ENCODE data around the gene EEF1AKMT3.

Gene EEF1AKMT3

DNA sequence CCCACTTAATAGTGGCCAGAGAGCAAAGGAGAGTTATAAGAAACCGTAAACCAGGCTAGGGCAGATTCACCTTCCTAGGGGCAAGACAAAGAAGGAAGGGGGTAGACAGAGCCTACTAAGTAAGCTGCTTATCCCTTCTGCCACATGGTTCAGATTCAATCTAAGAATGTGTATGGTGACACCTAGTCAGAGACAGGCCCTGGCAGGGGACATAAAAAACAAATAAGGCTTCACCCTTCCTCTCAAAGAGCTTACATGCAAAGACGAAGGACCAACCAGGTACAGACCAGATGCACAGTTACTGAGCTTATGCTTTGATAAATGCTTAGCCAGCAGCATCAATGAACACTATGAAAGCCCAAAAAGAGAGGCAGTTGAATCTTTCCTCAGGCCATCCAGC is 10.0 kb upstream of the EEF1AKMT3 start:
- peaks cover 64% of the 10 kb centered on the region for H3K27me3 ChIP-seq (ENCODE audit: insufficient read depth, low read length)
- no peak overlapping the region for H3K4me3 ChIP-seq (ENCODE audit: low read length)
- no peaks in the 10 kb centered on the region for H3K9me3 ChIP-seq (ENCODE audit: insufficient read depth, low read depth, low read length)
- H3K4me1 ChIP-seq (ENCODE audit: insufficient read depth, low read length), result peaks cover 8% of the 10 kb centered on the region
- no peaks in the 10 kb centered on the region for H3K36me3 ChIP-seq (ENCODE audit: insufficient read depth, low read length)
- 93% methylated on average over 2 of the region's 2 CpGs for WGBS
- no peak overlapping the region for H3K9ac ChIP-seq (ENCODE audit: low read depth, low read length)
- no peak overlapping the region for H3K27ac ChIP-seq (ENCODE audit: low read depth, low read length)

DNA sequence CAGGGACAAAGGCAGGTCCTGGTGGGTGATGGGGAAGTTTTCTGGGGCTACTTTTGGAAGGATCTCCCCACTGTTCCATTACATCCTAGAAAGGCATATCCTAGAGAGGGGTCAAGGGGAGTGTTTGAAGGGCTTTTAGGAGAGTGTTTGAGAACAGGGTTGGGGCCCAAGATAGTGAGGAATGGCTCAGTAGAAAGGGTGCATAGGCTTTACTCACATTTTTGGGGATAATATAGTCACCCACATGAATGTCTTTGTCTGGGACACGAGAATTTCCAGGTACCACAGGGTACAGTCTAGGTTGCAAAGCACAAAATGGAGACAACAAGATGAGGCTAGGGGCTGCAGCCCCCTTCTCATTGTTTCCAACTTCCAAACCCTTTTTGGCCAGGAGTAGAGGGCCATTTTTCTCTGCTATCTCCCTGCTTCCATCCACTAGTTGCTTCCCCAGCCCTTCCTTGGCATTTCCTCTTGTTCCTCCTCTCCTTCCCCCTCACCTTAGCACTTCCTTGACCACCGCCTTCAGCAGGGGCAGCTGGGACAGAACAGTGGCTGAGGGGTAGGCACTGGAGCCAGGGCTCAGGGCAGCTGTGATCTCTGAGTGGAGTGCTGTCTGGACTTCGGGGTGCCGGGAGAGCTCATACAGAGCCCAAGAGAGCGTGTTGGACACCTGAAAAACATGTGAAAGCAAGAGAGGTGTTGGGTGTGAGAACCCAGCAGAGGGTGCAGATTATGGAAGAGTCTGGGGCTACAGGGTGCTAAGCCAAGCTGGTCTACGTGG is 8.3 kb upstream of the EEF1AKMT3 start:
- Histone ChIP-seq H3K9me3 (ENCODE audit: insufficient read depth, low read depth, low read length) (no peaks in the 10 kb centered on the region), H3K4me1 (ENCODE audit: insufficient read depth, low read length) (peaks cover 9% of the 10 kb centered on the region), H3K27ac (ENCODE audit: low read depth, low read length) (no peak overlapping the region), H3K36me3 (ENCODE audit: insufficient read depth, low read length) (peaks cover 14% of the 10 kb centered on the region), H3K4me3 (ENCODE audit: low read length) (peak overlapping the region; percentile 56), H3K27me3 (ENCODE audit: insufficient read depth, low read length) (peaks cover 59% of the 10 kb centered on the region), H3K9ac (ENCODE audit: low read depth, low read length) (no peak overlapping the region)
- 78% methylated on average over 6 of the region's 6 CpGs for WGBS

DNA sequence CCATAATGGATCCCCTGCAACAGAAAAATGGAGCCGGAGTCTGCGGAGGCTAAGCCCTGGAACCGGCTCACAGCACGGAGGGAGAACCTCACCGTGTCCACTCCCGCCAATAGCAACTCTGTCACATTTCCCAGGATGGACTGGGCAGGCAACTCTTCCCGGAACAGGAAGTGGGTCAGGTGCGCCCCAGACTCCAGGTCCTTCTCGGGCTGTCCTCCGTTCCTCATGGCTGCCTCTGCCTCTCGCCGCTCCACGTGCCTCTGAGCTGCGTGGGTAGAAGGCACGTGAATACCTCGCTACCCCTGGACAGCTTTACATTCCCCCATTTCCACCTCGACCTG is 7.8 kb upstream of the EEF1AKMT3 start:
- H3K9me3 ChIP-seq (ENCODE audit: insufficient read depth, low read depth, low read length), result no peaks in the 10 kb centered on the region
- peak overlapping the region; percentile 56 for H3K4me3 ChIP-seq (ENCODE audit: low read length)
- 23% methylated on average over 17 of the region's 17 CpGs for WGBS
- no peak overlapping the region for H3K27ac ChIP-seq (ENCODE audit: low read depth, low read length)
- H3K4me1 ChIP-seq (ENCODE audit: insufficient read depth, low read length), result peaks cover 9% of the 10 kb centered on the region
- peaks cover 59% of the 10 kb centered on the region for H3K27me3 ChIP-seq (ENCODE audit: insufficient read depth, low read length)
- H3K9ac ChIP-seq (ENCODE audit: low read depth, low read length), result peak overlapping the region; percentile 11
- peaks cover 19% of the 10 kb centered on the region for H3K36me3 ChIP-seq (ENCODE audit: insufficient read depth, low read length)

DNA sequence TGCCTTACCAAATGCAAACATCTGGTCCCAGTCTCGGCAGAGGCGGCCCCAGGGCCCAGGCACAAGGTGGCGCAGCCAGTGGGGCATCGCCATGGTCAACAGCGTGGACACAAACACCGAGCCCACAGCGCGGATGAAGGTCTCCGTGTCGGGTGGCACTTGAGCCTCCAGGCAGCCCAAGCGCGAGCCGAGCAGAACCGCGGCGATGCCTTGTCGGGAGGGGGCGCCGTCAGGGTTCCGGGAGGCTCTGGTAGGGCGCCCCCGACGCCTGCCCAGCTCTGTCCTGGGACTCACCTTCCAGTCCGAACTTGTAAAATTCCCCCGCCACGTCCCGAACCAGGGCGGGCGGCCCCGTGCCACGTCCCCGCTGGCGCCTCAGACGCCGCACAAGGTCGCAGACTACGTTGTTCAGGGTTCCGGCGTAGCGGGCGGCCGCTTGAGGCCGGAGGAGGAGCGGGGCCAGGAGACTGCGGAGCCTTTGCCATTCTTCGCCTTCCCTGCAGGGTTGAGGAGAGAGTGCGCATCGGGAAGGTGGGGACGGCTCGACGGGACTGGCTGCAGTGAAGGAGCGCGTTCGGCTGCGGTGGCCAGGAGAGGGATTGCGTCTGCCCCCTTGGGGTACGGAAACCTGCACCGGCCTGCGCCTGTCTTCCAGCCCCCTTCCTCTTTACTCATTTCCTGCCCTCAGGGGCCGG is 7.3 kb upstream of the EEF1AKMT3 start:
- H3K27ac ChIP-seq (ENCODE audit: low read depth, low read length), result no peak overlapping the region
- 1% methylated on average over 60 of the region's 60 CpGs for WGBS
- H3K9me3 ChIP-seq (ENCODE audit: insufficient read depth, low read depth, low read length), result no peaks in the 10 kb centered on the region
- peaks cover 59% of the 10 kb centered on the region for H3K27me3 ChIP-seq (ENCODE audit: insufficient read depth, low read length)
- H3K4me3 ChIP-seq (ENCODE audit: low read length), result peak overlapping the region; percentile 56
- peaks cover 9% of the 10 kb centered on the region for H3K4me1 ChIP-seq (ENCODE audit: insufficient read depth, low read length)
- H3K36me3 ChIP-seq (ENCODE audit: insufficient read depth, low read length), result peaks cover 24% of the 10 kb centered on the region
- peak overlapping the region; percentile 11 for H3K9ac ChIP-seq (ENCODE audit: low read depth, low read length)

DNA sequence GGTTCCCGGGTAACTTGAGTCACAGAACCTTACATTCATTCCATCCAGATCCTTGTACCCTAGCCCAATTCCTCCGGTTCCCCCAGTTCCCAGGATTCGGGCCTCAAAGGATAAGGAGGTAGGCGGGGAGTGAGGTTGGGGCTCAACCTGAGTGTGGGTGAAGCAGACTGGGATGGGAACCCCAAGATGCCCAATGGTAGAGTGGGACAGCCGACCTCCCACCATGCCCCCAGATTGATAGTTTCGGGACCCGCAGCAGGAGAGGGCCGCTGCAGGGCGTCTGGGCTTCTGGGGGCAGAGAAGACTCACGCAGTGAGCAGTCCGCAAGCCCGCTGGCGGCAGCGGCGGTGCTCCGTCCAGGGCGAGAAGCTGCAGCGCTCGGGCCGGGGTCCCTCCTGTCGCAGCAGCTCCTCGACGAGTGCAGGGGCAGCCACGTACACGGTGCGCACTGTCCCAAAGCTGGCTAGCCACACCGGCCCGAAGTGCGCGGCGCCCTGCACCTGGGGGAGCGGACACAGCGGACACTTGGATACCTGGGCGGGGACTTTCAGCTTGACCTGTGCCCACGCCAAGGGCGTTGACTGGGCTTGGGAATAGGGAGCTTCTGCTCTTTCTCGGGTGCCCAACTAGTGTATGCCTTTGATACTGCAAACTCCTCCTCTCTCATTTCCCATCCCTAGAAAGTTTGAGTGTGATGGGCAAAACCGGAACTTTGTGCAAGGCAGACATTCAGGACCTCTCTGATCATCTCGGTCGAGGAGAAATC is 6.5 kb upstream of the EEF1AKMT3 start:
- Histone ChIP-seq H3K4me3 (ENCODE audit: low read length) (peak overlapping the region; percentile 56), H3K27me3 (ENCODE audit: insufficient read depth, low read length) (peaks cover 59% of the 10 kb centered on the region), H3K4me1 (ENCODE audit: insufficient read depth, low read length) (peaks cover 10% of the 10 kb centered on the region), H3K9me3 (ENCODE audit: insufficient read depth, low read depth, low read length) (no peaks in the 10 kb centered on the region), H3K27ac (ENCODE audit: low read depth, low read length) (no peak overlapping the region), H3K36me3 (ENCODE audit: insufficient read depth, low read length) (peaks cover 31% of the 10 kb centered on the region), H3K9ac (ENCODE audit: low read depth, low read length) (no peak overlapping the region; the same call in 1 of the 2 replicates)
- WGBS, result 4% methylated on average over 40 of the region's 40 CpGs

DNA sequence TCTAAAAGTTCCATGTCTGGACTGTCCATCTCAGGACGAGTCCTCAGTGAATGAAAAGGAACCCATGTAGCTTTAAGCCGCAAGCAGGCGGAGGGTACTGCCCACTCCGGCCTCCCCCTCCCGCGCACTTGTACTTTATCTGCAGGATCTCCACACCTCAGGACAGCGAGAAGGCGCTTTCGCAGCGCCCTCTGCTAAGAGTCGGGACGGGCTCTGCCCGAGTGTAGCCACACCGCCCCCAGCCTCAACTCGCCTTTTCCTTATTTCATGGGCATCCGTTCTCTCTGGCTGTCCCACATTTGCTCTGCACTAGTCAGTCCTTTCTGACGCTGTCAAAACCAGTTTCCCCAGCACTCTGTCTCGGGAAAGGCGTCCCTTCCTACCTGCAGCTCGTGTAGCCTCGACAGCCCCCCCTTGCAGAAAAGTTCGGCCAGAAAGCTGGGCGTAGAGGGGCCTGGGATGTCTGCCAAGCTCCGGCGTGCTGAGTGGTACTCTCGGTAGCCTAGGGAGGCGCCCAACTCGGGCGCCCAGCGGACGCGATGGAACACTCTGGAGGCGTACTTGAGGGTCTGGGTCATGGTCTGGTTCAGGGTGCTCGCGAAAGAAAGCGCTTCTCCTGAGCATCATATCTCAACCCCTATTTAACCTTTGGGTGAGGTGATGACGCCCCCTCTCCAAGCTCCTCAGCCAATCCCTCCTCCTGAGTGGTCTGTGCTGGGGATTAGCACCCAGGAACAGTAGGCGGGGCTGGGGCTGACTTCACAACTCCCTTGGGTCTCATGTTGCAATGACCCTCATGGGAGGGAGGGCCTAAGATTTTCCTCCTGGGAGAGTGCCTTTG is 5.7 kb upstream of the EEF1AKMT3 start, which contains the start of gene CYP27B1:
Gene CYP27B1, minus strand, starts transcription at position 615 of the 841 bp plus-strand sequence. Its CDS starts 37 bp downstream, at position 578.
- Histone ChIP-seq H3K9ac (ENCODE audit: low read depth, low read length) (no peak within 1 kb of the TSS; the same call in 1 of the 2 replicates), H3K36me3 (ENCODE audit: insufficient read depth, low read length) (peaks cover 33% of the 10 kb centered on the region), H3K27me3 (ENCODE audit: insufficient read depth, low read length) (peaks cover 59% of the 10 kb centered on the region), H3K4me3 (ENCODE audit: low read length) (peak within 1 kb of the TSS; percentile 56), H3K9me3 (ENCODE audit: insufficient read depth, low read depth, low read length) (no peaks in the 10 kb centered on the region), H3K27ac (ENCODE audit: low read depth, low read length) (peak within 1 kb of the TSS; percentile 32; the same call in 1 of the 2 replicates), H3K4me1 (ENCODE audit: insufficient read depth, low read length) (peaks cover 15% of the 10 kb centered on the region)
- 5% methylated on average over 38 of the region's 38 CpGs for WGBS

DNA sequence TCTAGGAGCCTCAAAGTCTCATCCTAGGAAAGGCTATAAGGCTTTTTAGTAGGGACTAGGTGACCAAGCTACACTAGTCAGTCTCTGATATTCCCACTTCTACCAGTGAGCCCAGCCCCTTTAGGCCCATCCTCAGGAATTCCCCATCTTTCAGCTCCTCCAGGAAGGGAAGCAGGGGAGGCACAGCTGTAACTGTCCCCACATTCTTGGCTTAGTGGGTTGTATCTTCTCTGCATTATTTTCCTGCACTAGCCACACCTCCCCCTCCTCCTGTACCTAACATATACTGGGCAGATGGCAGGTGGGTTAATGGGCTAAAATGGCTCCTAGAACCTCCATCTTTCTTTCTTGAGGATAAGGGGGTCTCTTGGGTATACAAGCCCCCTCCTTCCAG is 5.1 kb upstream of the EEF1AKMT3 start:
- H3K9ac ChIP-seq (ENCODE audit: low read depth, low read length), result no peak overlapping the region
- peaks cover 15% of the 10 kb centered on the region for H3K4me1 ChIP-seq (ENCODE audit: insufficient read depth, low read length)
- peak overlapping the region; percentile 56; the same call in 1 of the 2 replicates for H3K4me3 ChIP-seq (ENCODE audit: low read length)
- H3K27me3 ChIP-seq (ENCODE audit: insufficient read depth, low read length), result peaks cover 55% of the 10 kb centered on the region
- no peaks in the 10 kb centered on the region for H3K9me3 ChIP-seq (ENCODE audit: insufficient read depth, low read depth, low read length)
- peak overlapping the region; percentile 32; the same call in 1 of the 2 replicates for H3K27ac ChIP-seq (ENCODE audit: low read depth, low read length)
- H3K36me3 ChIP-seq (ENCODE audit: insufficient read depth, low read length), result peaks cover 33% of the 10 kb centered on the region

DNA sequence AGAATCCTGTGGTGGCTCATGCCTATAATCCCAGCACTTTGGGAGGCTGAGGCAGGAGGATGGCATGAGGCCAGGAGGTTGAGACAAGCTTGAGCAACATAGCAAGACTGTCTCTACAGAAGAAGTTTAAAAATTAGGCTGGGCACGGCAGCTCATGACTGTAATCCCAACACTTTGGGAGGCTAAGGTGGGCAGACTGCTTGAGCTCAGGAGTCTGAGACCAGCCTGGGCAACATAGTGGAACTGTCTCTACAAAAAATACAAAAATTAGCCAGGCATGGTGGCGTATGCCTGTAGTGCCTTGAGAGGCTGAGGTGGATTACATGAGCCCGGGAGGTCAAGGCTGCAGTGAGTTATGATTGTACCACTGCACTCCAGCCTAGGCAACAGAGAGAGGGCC is 4.5 kb upstream of the EEF1AKMT3 start:
- H3K9ac ChIP-seq (ENCODE audit: low read depth, low read length), result no peak overlapping the region
- WGBS, result 92% methylated on average over 3 of the region's 3 CpGs
- no peaks in the 10 kb centered on the region for H3K9me3 ChIP-seq (ENCODE audit: insufficient read depth, low read depth, low read length)
- H3K27me3 ChIP-seq (ENCODE audit: insufficient read depth, low read length), result peaks cover 50% of the 10 kb centered on the region
- H3K27ac ChIP-seq (ENCODE audit: low read depth, low read length), result no peak overlapping the region
- H3K36me3 ChIP-seq (ENCODE audit: insufficient read depth, low read length), result peaks cover 33% of the 10 kb centered on the region
- no peak overlapping the region for H3K4me3 ChIP-seq (ENCODE audit: low read length)
- H3K4me1 ChIP-seq (ENCODE audit: insufficient read depth, low read length), result peaks cover 15% of the 10 kb centered on the region

DNA sequence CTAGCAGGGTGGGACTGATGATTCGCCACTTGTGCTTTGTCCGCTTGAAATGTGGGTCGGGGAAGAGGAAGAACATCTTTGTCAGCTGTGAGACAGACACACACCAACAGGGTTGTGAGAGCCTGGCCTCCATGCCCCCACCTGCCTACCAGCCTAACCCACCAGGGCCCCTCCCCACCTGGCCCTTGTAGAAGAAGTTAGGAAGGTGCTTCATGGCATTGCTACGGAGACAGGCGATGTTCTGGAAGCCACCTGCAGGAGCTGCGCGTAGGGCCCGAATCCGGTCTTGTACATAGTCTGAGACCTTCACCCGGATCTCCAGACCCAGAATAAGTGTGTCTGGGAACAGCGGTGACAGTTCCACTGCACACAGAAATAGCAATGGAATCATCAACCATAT is 2.8 kb upstream of the EEF1AKMT3 start:
- H3K9ac ChIP-seq (ENCODE audit: low read depth, low read length), result no peak overlapping the region
- WGBS, result 96% methylated on average over 11 of the region's 11 CpGs
- H3K36me3 ChIP-seq (ENCODE audit: insufficient read depth, low read length), result peaks cover 33% of the 10 kb centered on the region

DNA sequence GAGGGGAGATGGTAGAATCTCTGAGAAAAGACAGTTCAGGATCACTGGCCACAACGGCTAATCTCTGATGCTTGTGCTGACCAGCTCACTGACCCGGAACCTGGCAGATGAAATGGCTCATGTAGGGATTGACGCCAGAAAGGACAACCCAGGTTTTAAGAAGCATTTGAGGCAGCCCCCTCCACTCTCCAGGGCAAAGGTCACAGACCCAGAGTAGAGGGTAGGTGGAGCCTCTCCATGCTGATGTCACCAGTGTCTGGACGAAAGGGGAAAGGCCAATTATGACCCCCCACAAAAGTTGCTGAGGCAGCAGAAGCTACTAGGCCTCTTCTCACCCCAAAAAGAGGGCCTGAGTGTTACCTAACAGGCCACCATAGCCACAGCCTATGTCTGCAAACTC is 1.7 kb upstream of the EEF1AKMT3 start:
- 91% methylated on average over 4 of the region's 4 CpGs for WGBS
- Histone ChIP-seq H3K36me3 (ENCODE audit: insufficient read depth, low read length) (peaks cover 33% of the 10 kb centered on the region), H3K27me3 (ENCODE audit: insufficient read depth, low read length) (peaks cover 32% of the 10 kb centered on the region), H3K4me3 (ENCODE audit: low read length) (peak overlapping the region; percentile 76; the same call in 1 of the 2 replicates), H3K9ac (ENCODE audit: low read depth, low read length) (no peak overlapping the region), H3K9me3 (ENCODE audit: insufficient read depth, low read depth, low read length) (no peaks in the 10 kb centered on the region), H3K27ac (ENCODE audit: low read depth, low read length) (no peak overlapping the region), H3K4me1 (ENCODE audit: insufficient read depth, low read length) (peaks cover 17% of the 10 kb centered on the region)

More for the DNA sequence above, 2.8 kb upstream of the EEF1AKMT3 start:
- H3K27me3 ChIP-seq (ENCODE audit: insufficient read depth, low read length), result peaks cover 43% of the 10 kb centered on the region
- H3K4me1 ChIP-seq (ENCODE audit: insufficient read depth, low read length), result peaks cover 17% of the 10 kb centered on the region
- no peak overlapping the region for H3K4me3 ChIP-seq (ENCODE audit: low read length)
- no peak overlapping the region for H3K27ac ChIP-seq (ENCODE audit: low read depth, low read length)
- no peaks in the 10 kb centered on the region for H3K9me3 ChIP-seq (ENCODE audit: insufficient read depth, low read depth, low read length)
